ENCODE data around the gene HSBP1L1.

HSBP1L1 gene

DNA sequence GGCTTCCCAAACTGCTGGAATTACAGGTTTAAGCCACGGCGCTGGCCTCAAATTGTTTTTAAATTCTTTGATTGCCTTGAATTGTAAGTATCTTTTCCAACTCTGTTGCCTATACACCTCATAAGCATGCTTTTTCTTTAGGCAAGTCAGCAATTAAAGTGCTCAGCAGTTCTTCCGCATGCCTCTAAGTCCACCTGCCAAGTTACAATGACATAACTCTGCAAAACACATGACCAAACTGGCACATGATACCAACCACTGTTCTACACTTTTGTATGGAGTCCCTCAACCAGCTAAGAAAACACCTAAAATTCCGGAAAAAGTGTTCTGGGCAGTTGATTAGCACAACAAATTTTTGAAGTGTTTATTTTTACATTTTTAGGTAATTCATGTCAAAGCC lies 18.8 kb downstream of the HSBP1L1 start:
- no peak overlapping the region for H3K4me3 ChIP-seq (replicated peaks; ENCODE audit: low read depth, low read length)
- TF ChIP-seq, protein P1, sequence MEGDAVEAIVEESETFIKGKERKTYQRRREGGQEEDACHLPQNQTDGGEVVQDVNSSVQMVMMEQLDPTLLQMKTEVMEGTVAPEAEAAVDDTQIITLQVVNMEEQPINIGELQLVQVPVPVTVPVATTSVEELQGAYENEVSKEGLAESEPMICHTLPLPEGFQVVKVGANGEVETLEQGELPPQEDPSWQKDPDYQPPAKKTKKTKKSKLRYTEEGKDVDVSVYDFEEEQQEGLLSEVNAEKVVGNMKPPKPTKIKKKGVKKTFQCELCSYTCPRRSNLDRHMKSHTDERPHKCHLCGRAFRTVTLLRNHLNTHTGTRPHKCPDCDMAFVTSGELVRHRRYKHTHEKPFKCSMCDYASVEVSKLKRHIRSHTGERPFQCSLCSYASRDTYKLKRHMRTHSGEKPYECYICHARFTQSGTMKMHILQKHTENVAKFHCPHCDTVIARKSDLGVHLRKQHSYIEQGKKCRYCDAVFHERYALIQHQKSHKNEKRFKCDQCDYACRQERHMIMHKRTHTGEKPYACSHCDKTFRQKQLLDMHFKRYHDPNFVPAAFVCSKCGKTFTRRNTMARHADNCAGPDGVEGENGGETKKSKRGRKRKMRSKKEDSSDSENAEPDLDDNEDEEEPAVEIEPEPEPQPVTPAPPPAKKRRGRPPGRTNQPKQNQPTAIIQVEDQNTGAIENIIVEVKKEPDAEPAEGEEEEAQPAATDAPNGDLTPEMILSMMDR (IDR thresholded peaks at IDR 0.05; ENCODE audit: low read length, missing control alignments), result no peak
- no peak for DNase-seq (ENCODE audit: low read depth)

DNA sequence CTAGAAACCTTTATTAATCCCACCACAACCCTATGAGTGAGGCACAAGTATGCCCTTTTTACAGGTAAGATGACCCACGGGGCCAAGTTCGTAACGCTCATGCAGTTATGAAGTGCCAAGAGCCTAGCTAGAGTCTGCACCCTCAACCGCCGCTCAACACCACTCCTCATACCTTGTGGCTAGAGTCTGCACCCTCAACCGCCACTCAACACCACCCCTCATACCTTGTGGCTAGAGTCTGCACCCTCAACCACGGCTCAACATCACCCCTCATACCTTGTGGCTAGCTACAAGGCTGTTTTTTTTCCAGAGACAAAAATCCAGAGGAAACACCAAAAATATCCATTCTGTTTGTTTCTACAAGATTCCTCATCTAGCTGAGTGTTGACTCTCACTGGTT lies 19.4 kb downstream of the HSBP1L1 start:
- TF ChIP-seq, protein P1 (IDR thresholded peaks at IDR 0.05; ENCODE audit: low read length, missing control alignments), result no peak
- no peak for DNase-seq (ENCODE audit: low read depth)
- H3K4me3 ChIP-seq (replicated peaks; ENCODE audit: low read depth, low read length), result no peak overlapping the region

DNA sequence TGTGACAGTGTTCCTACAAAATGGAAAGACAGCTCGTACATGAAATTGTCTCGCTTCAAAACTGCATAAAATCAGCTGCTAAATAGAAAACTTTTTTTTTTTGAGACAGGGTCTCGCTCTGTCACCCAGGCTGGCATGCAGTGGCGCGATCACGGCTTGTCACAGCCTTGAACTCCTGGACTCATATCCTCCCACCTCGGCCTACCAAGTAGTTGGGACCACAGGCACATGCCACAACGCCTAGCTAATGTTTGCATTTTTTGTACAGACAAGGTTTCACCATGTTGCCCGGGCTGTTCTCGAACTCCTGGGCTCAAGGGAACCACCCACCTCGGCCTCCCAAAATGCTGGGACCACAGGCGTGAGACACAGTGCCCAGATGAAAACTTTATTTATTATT lies 20.7 kb downstream of the HSBP1L1 start:
- DNase-seq (ENCODE audit: low read depth), result no peak

DNA sequence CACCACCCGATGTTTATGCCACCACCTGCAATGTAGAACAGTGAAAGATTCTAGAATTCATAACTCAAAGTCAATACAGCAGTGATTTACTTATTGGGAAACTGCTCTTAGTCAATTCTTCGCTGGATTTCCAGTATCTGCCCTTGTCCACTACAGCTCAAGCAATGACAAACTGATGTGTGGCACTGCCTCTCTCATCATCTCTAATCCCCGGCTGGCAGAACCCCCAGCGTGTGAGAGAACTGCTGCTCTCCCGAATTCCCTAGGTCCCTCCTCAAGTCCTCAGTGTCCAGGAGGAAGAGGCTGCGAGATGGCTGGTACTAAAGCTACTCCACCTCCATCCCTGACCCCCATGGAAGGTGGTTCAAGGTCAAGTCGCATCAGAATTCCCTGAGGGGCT lies 22.3 kb downstream of the HSBP1L1 start:
- peak overlapping the region; percentile 91 for H3K4me3 ChIP-seq (replicated peaks; ENCODE audit: low read depth, low read length)
- no peak for DNase-seq (ENCODE audit: low read depth)
- TF ChIP-seq, protein P1 (IDR thresholded peaks at IDR 0.05; ENCODE audit: low read length, missing control alignments), result no peak

More for the DNA sequence above, 20.7 kb downstream of the HSBP1L1 start:
- no peak overlapping the region for H3K4me3 ChIP-seq (replicated peaks; ENCODE audit: low read depth, low read length)
- TF ChIP-seq, protein P1 (IDR thresholded peaks at IDR 0.05; ENCODE audit: low read length, missing control alignments), result no peak

DNA sequence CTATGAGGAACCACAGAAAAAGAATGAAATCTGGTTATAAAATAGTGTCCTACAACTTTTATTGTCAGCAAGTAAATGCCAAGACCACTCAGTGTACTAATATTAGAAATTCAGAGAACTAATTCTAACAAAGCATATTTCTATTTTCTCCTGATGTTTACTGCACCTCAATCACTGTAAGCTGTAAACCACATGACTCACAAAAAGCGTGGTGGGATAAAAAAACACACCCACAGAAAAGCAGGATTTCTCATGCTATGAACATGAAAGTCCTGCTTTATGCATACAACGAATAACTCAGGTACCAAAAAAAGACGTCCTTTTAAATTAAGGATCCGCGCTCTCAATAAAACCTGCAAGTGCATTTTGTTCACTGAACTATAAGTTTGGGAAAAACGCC lies 23.1 kb downstream of the HSBP1L1 start:
- peak; percentile 16 for DNase-seq (ENCODE audit: low read depth)
- TF ChIP-seq, protein P1 (IDR thresholded peaks at IDR 0.05; ENCODE audit: low read length, missing control alignments), result no peak
- H3K4me3 ChIP-seq (replicated peaks; ENCODE audit: low read depth, low read length), result peak overlapping the region; percentile 91

DNA sequence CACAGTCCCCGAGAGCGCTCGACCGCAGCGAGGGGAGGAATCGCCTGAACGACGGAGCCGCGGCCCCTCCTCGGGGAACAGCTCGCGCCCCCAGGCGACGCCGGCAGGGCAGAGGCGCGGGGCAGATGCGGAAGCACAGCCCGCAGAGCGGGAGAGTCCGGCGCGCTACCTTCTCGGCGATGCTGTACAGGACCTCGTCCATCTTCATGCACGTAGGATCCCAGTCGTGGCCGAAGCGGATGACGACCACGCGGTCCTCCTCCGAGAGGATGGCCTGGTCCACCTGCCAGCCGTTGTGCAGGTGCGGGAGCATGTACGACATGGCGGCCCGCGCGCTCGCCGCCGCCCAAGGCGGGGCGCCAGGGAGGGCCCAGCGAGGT lies 23.6 kb downstream of the HSBP1L1 start:
- TF ChIP-seq, protein P1 (IDR thresholded peaks at IDR 0.05; ENCODE audit: low read length, missing control alignments), result peak; percentile 29
- peak; percentile 40 for DNase-seq (ENCODE audit: low read depth)
- H3K4me3 ChIP-seq (replicated peaks; ENCODE audit: low read depth, low read length), result peak overlapping the region; percentile 91

DNA sequence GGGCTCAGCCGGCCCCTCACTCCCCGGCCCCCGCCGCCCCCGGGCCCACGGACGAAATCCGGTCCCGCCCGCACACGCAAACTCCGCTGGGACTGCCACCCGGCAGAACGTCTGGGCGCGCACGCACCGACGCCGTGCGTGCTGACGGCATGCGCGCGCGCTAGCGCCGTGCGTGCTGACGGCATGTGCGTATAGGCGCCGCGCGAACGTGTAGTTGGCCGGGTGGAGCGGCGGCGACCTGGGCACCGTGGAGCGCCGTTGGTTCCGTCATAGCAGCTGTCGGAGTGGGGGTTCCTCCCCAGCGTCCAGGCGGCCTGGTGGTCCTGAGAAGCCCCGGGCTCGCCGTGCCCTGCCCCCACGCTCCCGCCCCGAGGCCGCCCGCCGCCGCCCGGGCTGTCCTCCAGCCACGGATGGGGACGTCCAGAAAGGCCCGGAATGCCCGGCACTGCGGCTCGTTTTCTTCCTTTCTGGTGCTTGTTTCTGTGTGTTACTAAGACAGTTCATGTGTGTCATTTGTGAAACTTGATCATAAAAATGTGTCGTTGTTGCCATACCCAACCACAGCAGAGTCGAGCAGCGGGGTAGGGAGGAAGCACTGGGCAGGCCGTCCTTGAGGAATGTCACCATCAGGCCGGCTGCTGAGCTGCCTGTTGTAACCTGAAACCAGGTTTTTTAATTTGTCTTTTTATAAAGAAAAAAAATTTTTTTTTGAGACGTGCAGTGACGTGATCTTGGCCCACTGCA lies 24.2 kb downstream of the HSBP1L1 start, which contains the start of gene TXNL4A:
Gene TXNL4A (minus strand): TSS at position 113 of the 744 bp plus-strand sequence. CDS start 171 bp downstream, outside the sequence.
- TF ChIP-seq, protein P1 (IDR thresholded peaks at IDR 0.05; ENCODE audit: low read length, missing control alignments), result no peak
- peak within 1 kb of the TSS; percentile 91 for H3K4me3 ChIP-seq (replicated peaks; ENCODE audit: low read depth, low read length)
- DNase-seq (ENCODE audit: low read depth), result peak; percentile 89

Data from fibroblast of pulmonary artery (primary cell).